ENCODE data around the gene TANGO2. TPM values are rescaled to one million over a fixed set of nuclear protein-coding genes. Genes with fewer than 3 reads are reported as not detected.

The TANGO2 gene
- total RNA-seq, 4 donors from 2014 or later, result 12.4 to 36.1 (median 19.8) TPM

DNA sequence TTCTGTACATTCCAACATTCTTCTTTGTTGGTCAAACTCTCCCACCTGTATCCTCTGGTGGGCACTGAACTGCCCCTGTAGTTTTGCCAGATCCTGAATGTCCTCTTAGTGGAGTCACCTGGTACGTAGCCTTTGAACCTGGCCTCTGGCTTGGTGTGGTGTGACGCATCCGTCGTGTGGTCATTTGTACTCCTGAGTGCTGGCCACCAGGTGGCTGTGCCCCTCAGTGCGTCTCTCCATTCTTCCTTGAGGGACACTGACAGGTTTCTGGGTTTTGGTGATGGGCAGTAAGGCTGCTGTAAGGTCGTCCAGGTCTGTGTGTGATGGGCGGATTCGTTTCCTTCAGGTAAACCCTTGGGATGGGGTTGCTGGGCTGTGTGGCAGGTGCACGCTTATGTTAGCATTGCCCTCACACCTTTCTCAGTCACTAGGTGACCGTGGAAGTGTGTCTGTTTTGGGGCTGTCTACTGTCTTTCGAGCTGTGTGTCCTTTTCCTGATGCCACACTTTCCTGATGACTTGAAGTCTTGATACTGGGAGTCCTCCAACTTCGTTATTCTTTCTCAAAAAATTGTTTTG is 81.4 kb downstream of the TANGO2 start:
- 92 to 96% methylated on average over 12 of the region's 12 CpGs for WGBS, 2 donors
- no peak for DNase-seq (ENCODE audit: low spot score in 2 of 2)
- TF ChIP-seq, protein P1, sequence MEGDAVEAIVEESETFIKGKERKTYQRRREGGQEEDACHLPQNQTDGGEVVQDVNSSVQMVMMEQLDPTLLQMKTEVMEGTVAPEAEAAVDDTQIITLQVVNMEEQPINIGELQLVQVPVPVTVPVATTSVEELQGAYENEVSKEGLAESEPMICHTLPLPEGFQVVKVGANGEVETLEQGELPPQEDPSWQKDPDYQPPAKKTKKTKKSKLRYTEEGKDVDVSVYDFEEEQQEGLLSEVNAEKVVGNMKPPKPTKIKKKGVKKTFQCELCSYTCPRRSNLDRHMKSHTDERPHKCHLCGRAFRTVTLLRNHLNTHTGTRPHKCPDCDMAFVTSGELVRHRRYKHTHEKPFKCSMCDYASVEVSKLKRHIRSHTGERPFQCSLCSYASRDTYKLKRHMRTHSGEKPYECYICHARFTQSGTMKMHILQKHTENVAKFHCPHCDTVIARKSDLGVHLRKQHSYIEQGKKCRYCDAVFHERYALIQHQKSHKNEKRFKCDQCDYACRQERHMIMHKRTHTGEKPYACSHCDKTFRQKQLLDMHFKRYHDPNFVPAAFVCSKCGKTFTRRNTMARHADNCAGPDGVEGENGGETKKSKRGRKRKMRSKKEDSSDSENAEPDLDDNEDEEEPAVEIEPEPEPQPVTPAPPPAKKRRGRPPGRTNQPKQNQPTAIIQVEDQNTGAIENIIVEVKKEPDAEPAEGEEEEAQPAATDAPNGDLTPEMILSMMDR (IDR thresholded peaks at IDR 0.05), result no peak
- TF ChIP-seq POLR2A (IDR thresholded peaks at IDR 0.05), result no peak
- no peak overlapping the region for H3K4me3 ChIP-seq (ENCODE audit: low read depth, poor library complexity, severe bottlenecking)
- intact Hi-C loops (cut with DNase I; ENCODE audit: low total_unique reads), result no loop called here

- no peak overlapping the region for H3K4me3 ChIP-seq (ENCODE audit: low read depth, poor library complexity, severe bottlenecking)
- intact Hi-C loops (cut with DNase I; ENCODE audit: low total_unique reads), result no loop called here
- DNase-seq (ENCODE audit: low spot score in 2 of 2), result no peak
- WGBS, 2 donors, result 93 to 95% methylated on average over 7 of the region's 7 CpGs
- TF ChIP-seq, protein P1 (IDR thresholded peaks at IDR 0.05), result no peak
- no peak for TF ChIP-seq POLR2A (IDR thresholded peaks at IDR 0.05)
Measured at GRCh38 chr22:20105456-20106204, 84.7 kb downstream of the TANGO2 start.

GRCh38 chr22:20106205-20106848 is 85.4 kb downstream of the TANGO2 start:
- TF ChIP-seq, protein P1 (IDR thresholded peaks at IDR 0.05), result no peak
- no peak for TF ChIP-seq POLR2A (IDR thresholded peaks at IDR 0.05)
- no peak overlapping the region for H3K4me3 ChIP-seq (ENCODE audit: low read depth, poor library complexity, severe bottlenecking)
- intact Hi-C loops (cut with DNase I; ENCODE audit: low total_unique reads), result no loop called here
- 83 to 90% methylated on average over 19 to 20 of the region's 20 CpGs for WGBS, 2 donors
- no peak for DNase-seq (ENCODE audit: low spot score in 2 of 2)

GRCh38 chr22:20106849-20107237 is 85.9 kb downstream of the TANGO2 start:
- WGBS, 2 donors, result 93 to 95% methylated on average over 9 to 10 of the region's 10 CpGs
- H3K4me3 ChIP-seq (ENCODE audit: low read depth, poor library complexity, severe bottlenecking), result no peak overlapping the region
- DNase-seq (ENCODE audit: low spot score in 2 of 2), result no peak
- TF ChIP-seq, protein P1 (IDR thresholded peaks at IDR 0.05), result no peak
- TF ChIP-seq POLR2A (IDR thresholded peaks at IDR 0.05), result no peak
- intact Hi-C loops (cut with DNase I; ENCODE audit: low total_unique reads), result no loop called here

- 88% methylated on average over 7 of the region's 7 CpGs for WGBS, 2 donors
- no peak for DNase-seq (ENCODE audit: low spot score in 2 of 2)
- no peak overlapping the region for H3K4me3 ChIP-seq (ENCODE audit: low read depth, poor library complexity, severe bottlenecking)
- TF ChIP-seq POLR2A (IDR thresholded peaks at IDR 0.05), result no peak
- TF ChIP-seq, protein P1 (IDR thresholded peaks at IDR 0.05), result no peak
- intact Hi-C loops (cut with DNase I; ENCODE audit: low total_unique reads), result no loop called here
Measured at GRCh38 chr22:20107471-20107901, 86.6 kb downstream of the TANGO2 start.

Measured in lower leg skin (tissue), 4 donors.